Gastroesophageal sphincter (tissue), 4 donors: ENCODE data around the gene PUS3. TPM values are rescaled to one million over a fixed set of nuclear protein-coding genes. Genes with fewer than 3 reads are reported as not detected.
A peak's percentile ranks its signal among the peaks of the same experiment; 100 is the strongest.
"Not testable (repeated sequence)": the region's sequence is repeated elsewhere in the genome, so short reads cannot be mapped to it uniquely, and the experiment has no call there.

Source experiments
- ATAC-seq: fragments of 150-250 bp; one replicate; pipeline ENCODE4 v1.9.1; 2016; ENCODE audit warnings: mild to moderate bottlenecking, moderate library complexity
- H3K27ac ChIP-seq, 4 donors: fragments of 200-600 bp; sonication (generic) in 3 of 4; 1 replicate in 3 of 4; 2 replicates in 1 of 4; pipeline ENCODE4 v1.5.1; 2016 to 2019
- H3K27me3 ChIP-seq: fragments of 200-600 bp; sonication (generic); one replicate; pipeline ENCODE4 v1.5.1; 2019
- H3K36me3 ChIP-seq, 2 donors: fragments of 200-600 bp; sonication (generic); one replicate each; pipeline ENCODE4 v1.5.1; 2019; ENCODE audit warnings: control low read depth in 1 of 2
- H3K4me1 ChIP-seq, 3 donors: fragments of 200-600 bp; sonication (generic); 1 replicate in 2 of 3; 2 replicates in 1 of 3; pipeline ENCODE4 v1.5.1; 2016 to 2019; ENCODE audit warnings: control low read depth in 2 of 3
- H3K4me3 ChIP-seq, 2 donors: fragments of 200-600 bp; sonication (generic); one replicate each; pipeline ENCODE4 v1.5.1; 2019; ENCODE audit warnings: mild to moderate bottlenecking in 1 of 2, moderate library complexity in 1 of 2
- H3K9me3 ChIP-seq, 3 donors: fragments of 200-600 bp; sonication (generic); one replicate each; pipeline ENCODE4 v1.5.1; 2017 to 2019; ENCODE audit warnings: control low read depth in 2 of 3
- EP300 ChIP-seq: sonication (generic); formaldehyde crosslinking; IDR thresholded peaks from one replicate; pipeline ENCODE4 v1.6.1; 2017; ENCODE audit warnings: antibody characterized with exemption, mild to moderate bottlenecking
- POLR2A ChIP-seq, 2 donors: fragments of 450-650 bp; IDR thresholded peaks; one replicate each; pipeline ENCODE4 v1.6.1; 2017; ENCODE audit warnings: antibody characterized with exemption in 2 of 2, mild to moderate bottlenecking in 2 of 2, moderate library complexity in 1 of 2
- POLR2AphosphoS5 ChIP-seq: sonication (generic); formaldehyde crosslinking; IDR thresholded peaks from one replicate; pipeline ENCODE4 v1.6.1; 2017; ENCODE audit warnings: antibody characterized with exemption
- WGBS, 2 donors: methylation state at CpG; one replicate each; pipeline ENCODE4 v1.1.5; 2018; ENCODE audit warnings: low coverage in 1 of 2; 5-methylcytosine and 5-hydroxymethylcytosine counted together
- total RNA-seq, 4 donors: library from RNA; depleted of rRNA; stranded (reverse); fragments of >200 nt; gene quantifications; one replicate each; pipeline ENCODE4 v1.1.0, GENCODE V29; 2016
- TF ChIP-seq, protein P1 (sequence below), 4 experiments: fragments of 200-600 bp in 2 of 4; fragments of 450-650 bp in 2 of 4; sonication (generic) in 1 of 4; IDR thresholded peaks; one replicate each; pipeline ENCODE4 v1.5.1; 2017 to 2019; ENCODE audit warnings: antibody characterized with exemption in 4 of 4, mild to moderate bottlenecking in 2 of 4, moderate library complexity in 2 of 4

PUS3 gene
- total RNA-seq, 4 donors from 2014 or later, result 7.8 to 15.9 (median 9.1) TPM

DNA sequence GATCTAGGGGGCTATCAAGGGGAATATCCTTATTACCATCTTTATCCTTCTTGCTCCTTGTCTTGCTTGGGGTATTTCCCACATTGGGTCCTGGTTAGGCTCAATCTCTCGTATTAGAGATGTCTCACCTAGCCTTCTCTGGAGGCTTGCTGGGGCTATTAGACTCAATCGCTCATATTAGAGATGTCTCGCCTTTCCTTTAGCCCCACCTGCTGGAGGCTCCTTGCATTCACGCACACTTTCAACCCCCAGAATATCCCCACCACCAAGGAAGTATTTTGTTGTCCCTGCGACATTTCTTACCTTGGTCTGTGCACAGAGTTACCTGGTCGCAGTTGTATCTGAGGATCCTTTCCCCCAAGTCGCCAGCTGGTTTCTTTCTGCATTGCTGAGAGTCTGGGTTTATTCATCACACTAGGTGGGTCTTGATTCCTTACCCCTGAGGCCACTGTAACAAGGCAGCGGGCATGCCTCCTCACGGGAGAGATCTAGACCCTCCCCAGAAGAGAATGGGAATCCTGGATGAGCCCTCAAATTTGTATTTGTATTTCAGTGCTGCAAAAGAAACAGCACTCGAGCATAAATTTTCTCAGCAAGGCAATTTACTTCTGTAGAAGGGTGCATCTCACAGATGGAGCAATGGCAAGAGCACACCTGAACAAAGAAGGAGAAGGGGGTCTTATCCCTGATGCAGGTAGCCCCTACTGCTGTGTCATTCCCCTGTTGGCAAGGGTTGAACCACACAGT lies 31.4 kb downstream of the PUS3 start:
- no peak overlapping the region for H3K27ac ChIP-seq
- H3K4me3 ChIP-seq, result no peak overlapping the region
- no peaks in the 10 kb centered on the region for H3K27me3 ChIP-seq
- H3K9me3 ChIP-seq, result no peaks in the 10 kb centered on the region
- no peak for ATAC-seq
- whole genome bisulfite sequencing, 2 donors, result 62 to 72% methylated on average over 7 to 9 of the region's 10 CpGs
- H3K4me1 ChIP-seq, result peaks cover 0 to 5% (median 0%) of the 10 kb centered on the region in 3 donors
- H3K36me3 ChIP-seq, result no peaks in the 10 kb centered on the region
- TF ChIP-seq, protein P1, sequence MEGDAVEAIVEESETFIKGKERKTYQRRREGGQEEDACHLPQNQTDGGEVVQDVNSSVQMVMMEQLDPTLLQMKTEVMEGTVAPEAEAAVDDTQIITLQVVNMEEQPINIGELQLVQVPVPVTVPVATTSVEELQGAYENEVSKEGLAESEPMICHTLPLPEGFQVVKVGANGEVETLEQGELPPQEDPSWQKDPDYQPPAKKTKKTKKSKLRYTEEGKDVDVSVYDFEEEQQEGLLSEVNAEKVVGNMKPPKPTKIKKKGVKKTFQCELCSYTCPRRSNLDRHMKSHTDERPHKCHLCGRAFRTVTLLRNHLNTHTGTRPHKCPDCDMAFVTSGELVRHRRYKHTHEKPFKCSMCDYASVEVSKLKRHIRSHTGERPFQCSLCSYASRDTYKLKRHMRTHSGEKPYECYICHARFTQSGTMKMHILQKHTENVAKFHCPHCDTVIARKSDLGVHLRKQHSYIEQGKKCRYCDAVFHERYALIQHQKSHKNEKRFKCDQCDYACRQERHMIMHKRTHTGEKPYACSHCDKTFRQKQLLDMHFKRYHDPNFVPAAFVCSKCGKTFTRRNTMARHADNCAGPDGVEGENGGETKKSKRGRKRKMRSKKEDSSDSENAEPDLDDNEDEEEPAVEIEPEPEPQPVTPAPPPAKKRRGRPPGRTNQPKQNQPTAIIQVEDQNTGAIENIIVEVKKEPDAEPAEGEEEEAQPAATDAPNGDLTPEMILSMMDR (IDR thresholded peaks at IDR 0.05), result peak in 3 of 4 experiments; percentile 9 to 45 (median 16)
- TF ChIP-seq EP300, result no peak
- TF ChIP-seq POLR2AphosphoS5, result no peak
- no peak for TF ChIP-seq POLR2A (IDR thresholded peaks at IDR 0.05)

DNA sequence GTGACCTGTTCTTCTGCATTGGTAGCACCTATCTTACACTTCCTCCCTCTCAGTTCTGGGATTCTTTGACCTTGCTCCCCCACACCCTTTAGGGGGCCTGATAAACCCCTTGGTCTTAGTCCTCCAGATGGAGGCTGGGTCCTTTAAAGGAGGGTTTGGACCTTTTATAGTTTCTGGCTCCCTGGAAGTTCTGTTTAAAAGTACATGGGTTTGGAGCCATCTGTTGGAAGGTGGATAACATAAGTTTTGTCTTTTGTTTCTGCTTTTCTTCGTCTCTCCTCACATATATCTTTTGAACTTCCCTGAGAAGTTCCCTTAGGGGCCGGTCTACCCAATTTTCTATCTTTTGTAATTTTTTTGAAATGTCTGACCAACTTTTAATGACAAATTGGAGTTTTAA lies 33.5 kb downstream of the PUS3 start:
- Histone ChIP-seq H3K36me3 (no peaks in the 10 kb centered on the region), H3K27ac (no peak overlapping the region), H3K27me3 (no peaks in the 10 kb centered on the region), H3K9me3 (no peaks in the 10 kb centered on the region), H3K4me3 (no peak overlapping the region), H3K4me1 (peaks cover 0 to 2% (median 0%) of the 10 kb centered on the region in 3 donors)
- ATAC-seq, result no peak
- TF ChIP-seq, protein P1 (IDR thresholded peaks at IDR 0.05), result no peak
- TF ChIP-seq POLR2AphosphoS5 (no peak), POLR2A (IDR thresholded peaks at IDR 0.05) (no peak), EP300 (no peak)
- 80 to 90% methylated on average over 1 of the region's 2 CpGs for WGBS, 2 donors

DNA sequence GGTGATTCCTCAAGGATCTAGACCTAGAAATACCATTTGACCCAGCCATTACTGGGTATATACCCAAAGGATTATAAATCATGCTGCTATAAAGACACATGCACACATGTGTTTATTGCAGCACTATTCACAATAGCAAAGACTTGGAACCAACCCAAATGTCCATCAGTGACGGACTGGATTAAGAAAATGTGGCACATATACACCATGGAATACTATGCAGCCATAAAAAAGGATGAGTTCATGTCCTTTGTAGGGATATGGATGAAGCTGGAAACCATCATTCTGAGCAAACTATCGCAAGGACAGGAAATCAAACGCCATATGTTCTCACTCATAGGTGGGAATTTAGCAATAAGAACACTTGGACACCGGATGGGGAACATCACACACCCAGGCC lies 37.7 kb downstream of the PUS3 start:
- not testable (repeated sequence) for H3K4me3 ChIP-seq, H3K36me3 ChIP-seq, H3K4me1 ChIP-seq, H3K27me3 ChIP-seq, H3K27ac ChIP-seq, ATAC-seq, H3K9me3 ChIP-seq
- WGBS, 2 donors, result 94 to 100% methylated on average over 1 to 4 of the region's 4 CpGs

DNA sequence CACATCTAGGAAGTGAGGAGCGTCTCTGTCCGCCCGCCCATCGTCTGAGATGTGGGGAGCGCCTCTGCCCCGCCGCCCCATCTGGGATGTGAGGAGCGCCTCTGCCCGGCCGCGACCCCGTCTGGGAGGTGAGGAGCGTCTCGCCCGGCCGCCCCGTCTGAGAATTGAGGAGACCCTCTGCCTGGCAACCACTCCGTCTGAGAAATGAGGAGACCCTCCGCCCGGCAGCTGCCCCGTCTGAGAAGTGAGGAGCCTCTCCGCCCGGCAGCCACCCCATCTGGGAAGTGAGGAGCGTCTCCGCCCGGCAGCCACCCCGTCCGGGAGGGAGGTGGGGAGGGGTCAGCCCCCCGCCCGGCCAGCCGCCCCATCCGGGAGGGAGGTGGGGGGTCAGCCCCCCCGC lies 40.2 kb downstream of the PUS3 start:
- H3K4me1 ChIP-seq, H3K36me3 ChIP-seq, H3K4me3 ChIP-seq, H3K27ac ChIP-seq, H3K27me3 ChIP-seq, ATAC-seq: not testable (repeated sequence)
- H3K9me3 ChIP-seq, result peaks cover 0 to 16% (median 0%) of the 10 kb centered on the region in 3 donors
- no CpG with 5 or more reads among the region's 33 CpGs for WGBS, 2 donors

DNA sequence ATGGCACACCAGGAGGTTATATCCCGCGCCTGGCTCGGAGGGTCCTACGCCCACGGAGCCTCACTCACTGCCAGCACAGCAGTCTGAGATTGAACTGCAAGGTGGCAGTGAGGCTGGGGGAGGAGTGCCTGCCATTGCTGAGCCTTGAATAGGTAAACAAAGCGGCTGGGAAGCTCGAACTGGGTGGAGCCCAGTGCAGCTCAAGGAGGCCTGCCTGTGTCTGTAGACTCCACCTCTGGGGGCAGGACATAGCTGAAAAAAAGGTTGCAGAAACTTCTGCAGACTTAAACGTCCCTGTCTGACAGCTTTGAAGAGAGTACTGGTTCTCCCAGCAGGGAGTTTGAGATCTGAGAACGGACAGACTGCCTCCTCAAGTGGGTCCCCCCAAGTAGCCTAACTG lies 45.3 kb downstream of the PUS3 start:
- H3K4me1 ChIP-seq, H3K36me3 ChIP-seq, H3K4me3 ChIP-seq, H3K27me3 ChIP-seq, H3K27ac ChIP-seq, ATAC-seq: not testable (repeated sequence)
- WGBS, 2 donors, result 72% methylated on average over 3 of the region's 9 CpGs; no CpG with 5 or more reads in 1 of the 2 donors
- peaks cover 0 to 25% (median 0%) of the 10 kb centered on the region in 3 donors for H3K9me3 ChIP-seq

DNA sequence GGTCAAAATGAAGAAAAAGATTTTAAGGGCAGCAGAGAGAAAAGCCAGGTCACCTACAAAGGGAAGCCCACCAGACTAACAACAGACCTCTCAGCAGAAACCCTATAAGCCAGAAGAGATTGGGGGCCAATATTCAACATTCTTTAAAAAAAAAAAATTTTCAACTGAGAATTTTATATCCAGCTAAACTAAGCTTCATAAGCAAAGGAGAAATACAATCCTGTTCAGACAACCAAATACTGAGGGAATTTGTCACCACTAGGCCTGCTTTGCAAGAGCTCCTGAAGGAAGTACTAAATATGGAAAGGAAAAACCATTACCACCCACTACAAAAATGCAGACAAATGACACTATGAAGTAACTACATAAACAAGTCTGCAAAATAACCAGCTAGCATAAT lies 56.8 kb downstream of the PUS3 start:
- Histone ChIP-seq H3K9me3 (peaks cover 0 to 40% (median 0%) of the 10 kb centered on the region in 3 donors), H3K4me1 (no peaks in the 10 kb centered on the region)
- TF ChIP-seq EP300 (no peak), POLR2A (IDR thresholded peaks at IDR 0.05) (no peak), POLR2AphosphoS5 (no peak)
- TF ChIP-seq, protein P1 (IDR thresholded peaks at IDR 0.05), result no peak

More for the DNA sequence above, 56.8 kb downstream of the PUS3 start:
- Histone ChIP-seq H3K27ac (no peak overlapping the region), H3K4me3 (no peak overlapping the region), H3K36me3 (no peaks in the 10 kb centered on the region), H3K27me3 (no peaks in the 10 kb centered on the region)
- ATAC-seq, result no peak

Other genes with a start within 250 kb of the PUS3 start
- not detected for gene ACRV1, start 222.4 kb downstream of the PUS3 start, total RNA-seq
- under 1 TPM in 1 of 4 donors, not detected in 3; 0.27 TPM for gene PATE1, start 156.9 kb downstream of the PUS3 start, total RNA-seq
- gene PATE2, start 124.4 kb downstream of the PUS3 start, total RNA-seq, result under 1 TPM in 1 of 4 donors, not detected in 3; 0.13 TPM
- gene PATE3, start 115.1 kb downstream of the PUS3 start, total RNA-seq, result not detected
- not detected for gene PATE4, start 69.9 kb downstream of the PUS3 start, total RNA-seq
- gene HYLS1, start 15.5 kb downstream of the PUS3 start, total RNA-seq, result 1 to 10 TPM; 4.2 to 9.8 (median 6.4) TPM
- gene DDX25, start 1.3 kb upstream of the PUS3 start, total RNA-seq, result under 1 TPM in 1 of 4 donors, not detected in 3; 0.08 TPM
- gene VSIG10L2, start 42.8 kb upstream of the PUS3 start, total RNA-seq, result not detected
- 10 to 100 TPM; 14.2 to 40.9 (median 29.1) TPM for gene CDON, start 159.7 kb upstream of the PUS3 start, total RNA-seq